ENCODE data around the gene EFHC2. TPM values are rescaled to one million over a fixed set of nuclear protein-coding genes. Genes with fewer than 3 reads are reported as not detected.

The EFHC2 gene
- total and polyA plus RNA-seq, 2 of the 8 experiments (the other 6 are each of a cell fraction or from before 2014, with no cell fraction given) = 1.8 to 3.4 TPM

GRCh38 chrX:44218465-44218864 is 125.0 kb downstream of the EFHC2 start (continued):
- no peak for TF ChIP-seq CHD1 (IDR thresholded peaks at IDR 0.05; ENCODE audit: low read depth, low read length)
- no peak for TF ChIP-seq SP4 (IDR thresholded peaks at IDR 0.05; ENCODE audit: low read length)
